Left forelimb (tissue), 1 donor: Measurements from ENCODE around the gene MTG1.
"Not testable (repeated sequence)": the region's sequence is repeated elsewhere in the genome, so short reads cannot be mapped to it uniquely, and the experiment has no call there.

Experiments
- DNase-seq: peaks from one replicate; pipeline ENCODE4 v3.0.0-alpha.2; 2018; ENCODE audit warnings: low spot score

The MTG1 gene

DNA sequence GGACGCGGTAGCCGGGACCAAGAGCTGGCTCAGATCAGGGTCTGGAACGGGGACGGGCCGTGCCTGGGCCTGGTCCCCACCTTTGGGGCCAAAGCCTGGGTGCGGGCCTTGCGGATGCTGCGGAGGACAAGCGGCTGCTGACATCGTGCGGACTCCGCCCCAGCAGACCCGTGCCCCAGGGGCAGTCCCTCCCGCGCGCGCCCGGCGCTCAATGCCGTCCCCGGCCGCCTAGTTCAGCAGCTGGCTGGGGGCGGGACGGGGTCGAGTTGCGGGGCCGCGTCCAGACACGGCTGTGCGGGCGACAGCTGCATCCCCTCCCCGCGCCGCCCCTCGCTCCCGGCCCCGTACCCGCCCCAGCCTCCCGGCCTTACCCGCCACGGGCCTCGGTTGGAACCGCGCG is 30.1 kb downstream of the MTG1 start:
- DNase-seq: not testable (repeated sequence)

DNA sequence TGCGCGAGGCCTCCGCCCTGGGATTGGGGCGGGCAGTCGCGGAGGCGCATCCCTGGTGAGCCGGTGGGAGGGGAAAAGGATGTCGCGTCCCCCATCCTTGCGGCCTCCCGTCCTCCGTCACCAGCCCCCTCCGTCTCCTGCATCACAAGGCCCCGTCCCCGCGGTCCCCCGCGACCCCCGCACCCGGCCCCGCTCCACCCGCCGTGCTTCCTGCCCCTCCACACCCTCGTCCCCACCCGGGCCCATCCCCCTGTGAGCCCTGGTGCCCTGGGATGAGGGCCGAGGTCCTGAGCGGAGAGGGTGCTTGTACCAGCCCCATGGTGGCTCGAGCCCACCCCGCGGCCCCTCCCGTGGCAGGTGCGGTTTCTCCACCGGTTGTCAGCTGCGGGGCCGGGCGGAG is 30.6 kb downstream of the MTG1 start, which contains the start of gene SPRN:
Gene SPRN (minus strand): TSS at position 25 of the 400 bp plus-strand sequence. CDS start 944 bp downstream, outside the sequence.
- DNase-seq: not testable (repeated sequence)

DNA sequence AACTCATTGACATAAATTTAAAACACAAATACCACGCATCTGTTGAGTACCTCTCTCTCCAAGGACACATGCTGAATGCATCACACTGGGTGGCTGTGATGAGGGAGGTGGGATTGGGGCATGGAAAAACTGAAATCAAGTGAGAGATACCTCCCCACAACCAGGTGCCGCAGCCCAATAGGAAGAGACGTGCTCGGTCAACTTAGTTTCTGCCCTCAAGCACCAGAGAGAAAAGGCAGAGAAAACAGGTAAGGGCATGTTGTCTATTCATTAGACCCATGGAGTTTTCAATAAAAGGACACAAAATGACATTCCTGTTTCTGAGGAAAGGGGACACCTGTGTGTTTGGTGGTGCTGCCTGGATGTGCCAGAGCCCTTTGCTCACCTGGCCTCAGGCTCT is 35.6 kb downstream of the MTG1 start:
- DNase-seq: not testable (repeated sequence)

DNA sequence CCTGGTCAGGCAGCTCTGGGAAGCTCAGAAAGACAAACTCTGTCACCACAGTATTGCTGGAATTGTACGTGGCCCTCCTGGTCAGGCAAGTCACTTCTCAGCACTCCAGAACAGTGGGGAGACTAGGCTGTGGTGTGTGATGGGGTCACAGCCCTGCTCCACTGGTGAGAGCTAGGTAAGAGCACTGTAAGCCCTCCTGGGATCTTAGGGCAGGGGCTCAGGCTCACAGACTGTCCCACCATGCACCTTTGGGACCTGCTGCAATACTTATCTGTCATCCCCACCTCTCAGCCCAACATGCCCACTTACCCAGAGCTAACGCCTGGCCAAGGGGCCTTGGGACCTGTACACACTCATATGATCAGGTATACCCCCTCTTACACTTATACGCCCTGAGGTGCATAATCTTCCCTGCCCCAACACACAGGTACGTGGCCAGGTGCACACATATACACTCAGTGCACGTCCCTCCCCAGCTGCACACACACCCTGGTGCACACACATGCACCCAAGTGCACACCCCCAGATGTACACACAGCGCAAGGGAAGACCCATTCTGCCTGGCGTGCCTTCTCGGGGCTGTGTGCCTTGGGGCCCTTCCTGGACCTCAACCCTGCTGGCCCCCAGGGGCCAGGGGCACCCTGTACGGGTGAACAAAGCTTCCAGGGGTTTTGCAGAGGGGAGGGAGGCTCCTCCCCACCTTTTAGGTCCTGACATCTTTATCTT is 38.1 kb downstream of the MTG1 start:
- not testable (repeated sequence) for DNase-seq

DNA sequence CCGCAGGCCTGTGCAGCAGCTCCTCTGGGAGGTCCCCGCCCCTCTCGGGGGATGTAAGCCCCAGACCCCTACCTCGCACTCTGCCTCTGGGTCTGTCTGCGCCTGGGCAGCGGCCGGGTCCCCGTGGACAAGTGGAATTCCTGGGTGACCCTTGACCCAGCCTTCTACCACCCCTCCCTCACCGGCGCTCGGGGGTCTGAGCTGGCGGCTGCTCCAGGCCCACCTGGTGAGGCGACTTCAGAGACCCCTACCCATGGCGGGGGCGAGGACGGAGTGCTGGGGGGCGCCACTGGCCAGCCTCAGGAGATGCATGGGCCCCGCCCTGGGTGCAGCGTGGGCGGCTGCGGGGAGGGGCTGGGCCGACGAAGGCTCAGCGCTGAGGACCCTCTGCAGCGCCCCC is 38.8 kb downstream of the MTG1 start:
- not testable (repeated sequence) for DNase-seq

GRCh38 chr10:133438711-133439273 is 44.8 kb downstream of the MTG1 start:
- DNase-seq: no peak

GRCh38 chr10:133439517-133440461 is 45.8 kb downstream of the MTG1 start:
- DNase-seq: no peak

- no peak for DNase-seq
Observed at GRCh38 chr10:133440633-133441285, 46.8 kb downstream of the MTG1 start.

DNA sequence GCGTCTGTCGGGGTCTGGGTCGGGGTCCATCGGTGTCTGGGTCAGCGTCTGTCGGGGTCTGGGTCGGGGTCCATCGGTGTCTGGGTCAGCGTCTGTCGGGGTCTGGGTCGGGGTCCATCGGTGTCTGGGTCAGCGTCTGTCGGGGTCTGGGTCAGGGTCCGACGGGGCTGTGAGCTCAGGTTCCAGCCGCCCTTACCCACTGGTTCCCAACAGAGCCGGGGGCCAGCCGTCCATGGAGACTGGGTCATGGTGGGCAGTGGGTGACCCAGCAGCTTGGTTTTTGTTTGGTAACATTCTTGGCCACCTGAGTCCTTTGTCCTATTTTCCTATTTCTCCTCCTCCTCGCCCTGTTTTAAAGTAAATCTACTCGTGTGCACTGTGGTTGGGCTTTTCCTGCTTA is 47.4 kb downstream of the MTG1 start:
- not testable (repeated sequence) for DNase-seq

DNA sequence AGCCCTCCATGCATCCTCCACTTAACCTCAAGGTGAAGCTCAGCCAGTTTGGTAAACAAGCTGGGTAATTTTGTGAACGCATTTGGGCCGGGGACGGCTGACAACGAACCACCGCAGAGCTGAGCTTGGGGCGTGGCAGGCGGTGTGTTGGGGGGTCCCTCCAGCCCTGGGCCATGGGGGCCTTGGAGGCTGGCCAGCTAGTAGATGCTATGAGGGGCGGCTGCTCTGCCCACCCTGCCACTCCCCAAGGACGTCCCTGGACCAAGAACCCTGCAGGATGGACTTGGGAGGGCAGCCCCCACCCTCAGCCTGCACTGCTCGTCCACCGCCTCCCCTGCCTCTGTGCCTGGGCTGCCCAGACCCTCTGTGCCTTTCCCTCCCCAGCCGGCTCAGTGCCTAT is 47.8 kb downstream of the MTG1 start:
- peak; percentile 57 for DNase-seq

DNA sequence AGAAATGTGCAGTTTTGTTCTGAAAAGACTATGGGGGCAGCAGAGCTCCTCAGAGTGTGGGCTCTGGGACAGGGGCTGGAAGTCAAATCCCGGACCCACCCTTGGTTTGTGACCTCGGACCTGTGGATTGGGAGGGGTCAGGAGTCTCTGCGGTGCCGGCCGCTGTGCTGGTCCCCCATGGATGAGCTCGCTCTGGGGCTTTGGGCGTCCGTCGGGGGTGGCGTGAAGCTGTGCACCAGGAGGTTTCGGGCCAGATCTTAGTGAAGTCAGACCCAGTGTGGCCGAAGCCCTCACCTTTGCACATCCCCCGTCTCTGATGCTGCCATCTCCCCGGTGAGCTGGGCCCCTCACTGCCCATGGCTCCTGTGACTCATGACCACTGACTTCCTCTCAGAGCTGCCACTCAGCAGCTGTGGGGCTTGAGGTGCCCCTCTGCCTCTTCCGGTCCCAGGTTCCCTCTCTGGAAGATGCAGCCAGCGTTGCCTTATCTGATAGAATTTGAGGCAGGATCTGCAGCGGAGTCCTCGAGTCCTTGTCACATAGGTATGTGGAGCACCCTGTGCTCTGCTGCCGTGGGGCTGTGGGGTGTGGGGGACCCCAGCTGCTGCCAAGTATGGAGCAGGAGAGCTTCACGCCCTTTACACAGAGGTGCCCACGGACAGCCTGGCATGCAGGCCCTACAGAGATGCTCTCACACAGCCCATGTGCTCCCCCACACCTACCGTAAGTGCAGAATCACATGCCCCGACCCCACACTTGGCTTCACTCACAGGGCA is 48.4 kb downstream of the MTG1 start:
- DNase-seq: no peak

GRCh38 chr10:133442967-133443924 is 49.3 kb downstream of the MTG1 start:
- no peak for DNase-seq

DNA sequence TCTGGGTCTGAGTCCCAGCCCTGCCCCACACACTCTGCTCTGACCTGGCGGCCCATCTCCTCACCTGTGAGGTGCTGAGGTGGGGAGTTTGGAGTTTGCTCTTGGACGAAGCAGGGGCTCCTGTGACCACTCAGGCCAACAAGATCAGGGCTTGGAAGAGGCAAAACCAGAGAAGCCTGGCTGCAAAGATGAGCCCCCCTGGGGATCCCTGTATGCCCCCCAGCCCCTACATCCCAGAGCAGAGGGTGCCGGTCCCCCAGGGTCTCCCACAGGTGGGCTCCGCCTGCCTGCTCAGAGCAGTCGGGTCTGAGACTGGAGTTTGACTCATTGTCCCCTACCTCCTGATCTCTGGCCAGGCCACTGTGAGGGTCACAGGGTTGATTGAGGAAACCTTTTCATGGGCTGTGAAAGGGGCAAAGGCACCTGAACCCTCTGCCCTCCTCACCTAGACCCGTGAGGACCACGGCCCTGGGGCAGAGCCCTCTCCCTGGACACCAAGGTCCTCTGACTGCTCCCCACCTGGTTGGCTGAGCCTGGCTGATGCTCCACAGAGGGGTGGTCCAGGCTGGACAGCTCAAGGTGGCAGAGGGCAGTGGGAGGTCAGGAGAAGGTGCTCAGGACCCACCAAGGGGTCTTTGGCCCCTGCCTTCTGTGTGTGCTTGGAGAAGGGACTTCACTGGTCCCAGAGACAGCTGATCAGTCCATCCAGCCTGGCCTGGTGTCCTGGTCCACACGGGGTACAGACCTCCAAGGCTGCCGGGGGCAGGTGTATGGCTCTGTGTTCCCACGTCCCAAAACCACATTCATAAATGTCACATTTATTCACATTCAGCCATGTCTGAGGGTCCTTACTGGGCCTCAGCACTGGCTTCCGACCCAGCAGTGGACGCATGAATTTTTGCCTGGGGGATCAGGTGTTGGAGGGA is 50.6 kb downstream of the MTG1 start:
- peak; percentile 58 for DNase-seq

- no peak for DNase-seq
Observed at GRCh38 chr10:133445268-133445732, 51.3 kb downstream of the MTG1 start.

DNA sequence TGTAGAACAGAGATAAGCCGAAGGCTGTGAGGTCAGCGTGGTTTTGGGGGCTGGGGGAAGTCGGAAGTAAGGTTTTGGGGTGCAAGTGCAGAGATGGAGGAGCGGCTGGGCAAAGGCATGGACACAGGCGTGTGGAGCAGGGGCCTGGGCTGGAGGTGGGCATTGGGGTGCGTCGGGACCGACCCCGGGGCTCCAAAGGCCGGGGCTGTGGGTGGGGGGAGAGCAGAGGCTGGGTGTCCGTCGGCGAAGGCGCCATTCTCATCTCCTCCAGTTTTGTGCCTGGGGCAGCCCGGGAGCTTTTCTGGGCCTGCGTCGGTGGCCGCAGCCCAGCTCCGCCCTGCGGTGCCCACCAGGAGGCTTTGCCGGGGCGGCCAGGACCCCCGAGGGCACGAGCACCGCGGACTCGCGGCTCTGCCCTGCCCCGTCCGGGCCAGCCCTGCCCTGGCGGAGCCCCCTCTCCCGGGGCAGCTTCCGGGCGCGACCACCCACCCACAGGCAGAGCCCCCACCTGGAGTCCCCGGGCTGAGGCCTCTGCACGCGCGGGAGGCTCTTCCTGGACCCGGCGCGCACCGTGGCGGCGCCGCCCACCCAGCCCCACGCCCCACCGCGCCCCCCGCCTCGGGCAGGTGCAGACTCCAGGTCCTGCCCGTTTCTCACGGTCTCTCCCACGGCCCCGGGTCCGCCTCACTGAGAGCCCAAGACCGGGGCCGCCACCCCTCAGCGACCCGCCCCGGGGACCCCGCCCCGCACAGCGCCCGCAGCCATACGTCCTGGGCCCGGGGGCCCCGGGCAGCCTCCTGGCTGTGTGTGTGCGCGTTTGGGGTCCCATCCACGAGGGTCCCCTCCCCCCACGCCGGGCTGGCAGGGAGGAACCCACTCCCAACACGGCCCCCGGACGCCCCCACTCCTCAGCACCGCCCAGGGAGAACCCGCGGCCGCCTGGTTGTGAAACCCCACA is 52.1 kb downstream of the MTG1 start:
- DNase-seq: no peak

GRCh38 chr10:133446979-133447378 is 53.0 kb downstream of the MTG1 start:
- DNase-seq: no peak

DNA sequence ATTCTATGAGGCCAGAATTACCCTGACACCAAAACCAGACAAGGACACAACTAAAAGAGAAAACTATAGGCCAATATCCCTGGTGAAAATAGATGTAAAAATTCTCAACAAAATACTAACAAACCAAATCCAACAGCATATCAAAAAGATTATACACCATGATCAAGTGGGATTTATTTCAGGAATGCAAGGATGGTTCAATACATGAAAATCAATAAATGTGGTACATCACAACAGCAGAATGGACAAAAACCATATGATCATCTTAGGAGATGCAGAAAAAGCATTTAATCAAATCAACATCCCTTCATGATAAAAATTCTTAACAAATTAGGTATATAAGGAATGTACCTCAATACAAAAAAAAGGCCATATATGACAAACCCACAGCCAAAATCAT is 54.2 kb downstream of the MTG1 start:
- DNase-seq: no peak

- DNase-seq: no peak
Observed at GRCh38 chr10:133451346-133451745, 57.4 kb downstream of the MTG1 start.
